Kidney capillary endothelial cell (primary cell): ENCODE measurements around the gene PIP5KL1.

Experiments
- DNase-seq: peaks from one replicate; pipeline ENCODE4 v3.0.0-alpha.2; 2018; ENCODE audit warnings: low spot score

Gene PIP5KL1

DNA sequence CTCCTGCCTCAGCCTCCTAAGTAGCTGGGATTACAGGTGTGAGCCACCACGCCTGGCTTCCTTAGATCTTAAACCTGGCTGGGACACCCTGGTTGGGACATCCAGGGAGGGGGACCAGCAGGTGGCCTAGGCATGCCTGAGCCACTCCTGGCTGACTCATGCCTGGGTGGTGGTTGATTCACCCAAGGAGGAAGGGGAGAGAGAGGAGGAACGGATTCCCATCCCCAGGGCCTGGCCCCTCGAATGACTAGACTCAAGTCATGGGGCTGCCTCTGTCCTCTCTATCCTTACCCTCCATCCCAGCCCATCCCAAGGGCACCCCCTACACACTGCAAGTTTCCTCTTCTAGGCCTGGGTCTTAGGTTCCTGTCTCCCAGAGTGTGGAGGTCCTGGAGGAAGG is 37.5 kb upstream of the PIP5KL1 start:
- DNase-seq, result no peak

GRCh38 chr9:127967151-127967809 is 36.7 kb upstream of the PIP5KL1 start:
- DNase-seq, result no peak

DNA sequence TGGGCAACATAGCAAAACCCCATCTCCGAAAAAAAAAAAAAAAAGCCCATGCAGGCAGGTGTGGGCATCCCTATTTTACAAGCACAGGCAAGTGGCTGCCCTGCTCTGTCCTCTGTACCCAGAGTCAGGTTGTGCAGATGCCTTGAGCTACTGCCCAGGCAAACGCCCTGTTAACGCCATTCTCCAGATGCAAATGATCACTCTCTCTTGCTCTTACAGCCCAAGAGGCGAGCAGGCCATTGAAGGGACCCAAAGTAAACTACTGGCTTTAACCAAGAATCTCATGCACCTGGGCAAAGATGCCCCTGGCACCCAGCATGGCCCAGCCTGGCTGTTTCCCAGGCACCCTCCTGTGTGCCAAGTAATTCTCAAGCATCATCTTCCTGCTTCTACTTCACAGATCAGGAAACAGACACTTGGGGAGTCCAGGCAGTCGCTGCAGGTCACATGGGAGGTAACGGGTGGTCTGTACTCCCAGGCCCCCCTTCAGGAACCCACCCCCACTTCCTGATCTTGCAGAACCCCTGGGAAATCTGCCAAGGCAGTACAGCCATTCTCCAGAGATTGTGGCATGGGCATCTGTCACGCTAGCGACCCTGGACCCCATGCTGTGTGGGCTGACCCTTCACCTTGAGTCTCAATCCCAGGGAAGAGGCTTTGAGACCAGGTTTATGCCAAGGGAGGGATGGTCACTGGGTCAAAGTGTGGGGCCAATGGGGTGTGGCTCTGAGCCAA is 36.0 kb upstream of the PIP5KL1 start:
- DNase-seq, result no peak

DNA sequence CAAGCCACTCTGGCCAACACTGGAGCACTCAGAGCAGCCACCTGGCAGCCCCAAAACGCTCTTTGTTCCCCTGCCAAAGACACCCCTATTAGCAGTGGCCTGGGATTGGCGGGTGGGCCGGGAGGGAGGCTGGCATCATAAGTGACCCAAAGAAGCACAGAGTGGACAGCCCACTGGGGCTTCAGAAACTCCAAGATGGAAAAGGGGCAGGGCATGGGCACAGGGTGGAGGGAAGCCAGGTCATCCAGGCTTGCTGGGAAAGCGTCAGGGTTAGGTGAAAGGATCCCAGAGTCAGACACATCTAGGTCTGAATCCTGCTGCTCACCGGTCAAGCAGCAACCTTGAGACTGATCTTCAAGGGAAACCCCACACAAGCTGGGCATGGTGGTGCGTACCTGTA is 35.4 kb upstream of the PIP5KL1 start:
- no peak for DNase-seq

DNA sequence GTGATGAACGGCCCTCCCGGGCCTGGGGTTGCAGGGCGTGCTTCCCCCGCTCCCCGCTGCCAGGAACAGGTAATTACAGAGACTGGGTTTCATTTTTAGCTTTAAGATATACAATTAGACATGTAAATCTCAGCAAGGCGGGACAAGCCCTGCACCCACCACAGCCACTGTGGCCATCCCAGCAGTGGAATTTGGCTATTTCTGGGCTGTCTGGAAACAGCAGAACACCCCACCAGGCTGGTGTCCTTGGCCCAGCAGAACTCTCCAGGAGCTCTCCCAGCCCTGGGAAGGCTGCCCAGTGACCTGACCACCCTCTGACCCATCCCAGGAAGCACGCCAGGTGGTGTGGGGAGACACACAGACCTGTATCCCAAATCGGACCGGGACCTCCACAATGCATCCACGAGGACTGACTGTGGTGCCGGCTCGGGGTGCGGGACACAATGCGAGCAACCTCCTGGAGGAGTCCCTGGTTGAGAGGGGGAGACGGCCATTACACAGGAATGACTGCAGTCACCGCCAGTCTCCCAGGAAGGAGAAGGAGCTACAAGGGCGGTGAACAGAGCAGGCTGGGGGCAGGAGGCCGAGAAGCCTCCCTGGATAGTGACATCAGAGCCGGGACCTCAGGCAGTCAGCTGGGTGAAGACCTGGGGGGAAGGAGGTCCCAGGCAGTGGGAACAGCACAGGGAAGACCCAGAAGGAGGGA is 32.9 kb upstream of the PIP5KL1 start:
- no peak for DNase-seq

DNA sequence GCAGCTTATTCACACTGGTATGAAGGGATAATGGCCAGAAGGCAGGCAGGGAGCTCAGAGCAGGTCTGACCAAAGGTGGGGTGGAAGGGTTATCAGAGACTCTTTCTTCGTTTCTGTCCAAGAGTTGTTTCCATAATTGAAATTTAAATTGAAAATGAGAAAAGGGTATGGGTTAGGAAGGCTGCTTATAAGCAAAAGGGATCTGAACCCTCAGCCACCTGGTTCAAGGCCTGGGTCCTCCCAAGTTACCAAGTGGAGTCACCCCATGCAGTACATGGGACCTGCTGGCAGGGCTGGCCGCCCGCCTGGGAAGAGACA is 32.4 kb upstream of the PIP5KL1 start:
- DNase-seq, result no peak

GRCh38 chr9:127962278-127962677 is 31.7 kb upstream of the PIP5KL1 start:
- no peak for DNase-seq

DNA sequence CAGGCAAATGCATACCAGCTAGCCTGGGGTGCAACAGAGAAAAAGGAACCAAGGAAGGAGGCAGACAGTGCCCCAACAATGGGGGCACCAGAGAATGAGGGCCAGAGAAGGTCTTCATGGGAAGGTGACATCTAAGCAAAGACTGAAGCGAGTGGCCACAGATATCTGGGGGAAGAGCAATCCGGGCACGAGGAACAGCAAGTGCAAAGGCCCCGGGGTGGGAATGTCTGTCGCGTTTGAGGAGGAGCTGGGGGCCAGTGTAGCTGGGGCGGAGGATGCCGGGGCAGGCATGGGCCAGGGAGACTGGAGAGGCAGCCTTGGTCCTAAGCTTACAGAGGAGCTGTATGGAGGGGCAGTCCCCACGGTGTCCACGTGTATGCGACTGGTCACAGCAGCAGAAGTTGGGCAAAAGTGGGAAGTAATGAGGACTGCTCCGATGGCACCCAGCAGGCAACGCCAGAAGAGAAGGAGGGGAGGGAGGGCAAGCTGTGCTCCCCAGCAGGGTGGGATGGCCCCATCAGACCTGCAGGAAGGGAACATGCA is 31.1 kb upstream of the PIP5KL1 start:
- DNase-seq, result no peak

- no peak for DNase-seq
Observed at GRCh38 chr9:127961155-127961490, 30.5 kb upstream of the PIP5KL1 start.

- no peak for DNase-seq
Observed at GRCh38 chr9:127960410-127961154, 30.0 kb upstream of the PIP5KL1 start.

GRCh38 chr9:127959841-127960409 is 29.3 kb upstream of the PIP5KL1 start:
- no peak for DNase-seq

- no peak for DNase-seq
Observed at GRCh38 chr9:127959398-127959797, 28.8 kb upstream of the PIP5KL1 start.

DNA sequence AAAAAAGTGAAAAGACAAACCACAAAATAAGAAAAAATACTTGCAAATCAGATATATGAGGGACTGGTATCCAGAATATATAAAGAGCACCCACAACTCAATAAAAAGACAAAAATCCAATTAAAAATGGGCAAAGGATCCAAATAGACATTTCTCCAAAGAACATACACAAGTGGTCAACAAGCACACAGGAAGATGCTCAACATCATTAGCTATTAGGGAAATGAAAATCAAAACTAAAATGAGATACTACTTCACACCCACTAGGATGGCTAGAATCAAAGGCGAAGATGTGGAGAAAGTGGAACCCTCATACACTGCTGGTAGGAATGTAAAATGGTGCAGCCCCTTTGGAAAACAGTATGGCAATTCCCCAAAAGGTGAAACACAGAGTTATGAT is 28.2 kb upstream of the PIP5KL1 start:
- no peak for DNase-seq

DNA sequence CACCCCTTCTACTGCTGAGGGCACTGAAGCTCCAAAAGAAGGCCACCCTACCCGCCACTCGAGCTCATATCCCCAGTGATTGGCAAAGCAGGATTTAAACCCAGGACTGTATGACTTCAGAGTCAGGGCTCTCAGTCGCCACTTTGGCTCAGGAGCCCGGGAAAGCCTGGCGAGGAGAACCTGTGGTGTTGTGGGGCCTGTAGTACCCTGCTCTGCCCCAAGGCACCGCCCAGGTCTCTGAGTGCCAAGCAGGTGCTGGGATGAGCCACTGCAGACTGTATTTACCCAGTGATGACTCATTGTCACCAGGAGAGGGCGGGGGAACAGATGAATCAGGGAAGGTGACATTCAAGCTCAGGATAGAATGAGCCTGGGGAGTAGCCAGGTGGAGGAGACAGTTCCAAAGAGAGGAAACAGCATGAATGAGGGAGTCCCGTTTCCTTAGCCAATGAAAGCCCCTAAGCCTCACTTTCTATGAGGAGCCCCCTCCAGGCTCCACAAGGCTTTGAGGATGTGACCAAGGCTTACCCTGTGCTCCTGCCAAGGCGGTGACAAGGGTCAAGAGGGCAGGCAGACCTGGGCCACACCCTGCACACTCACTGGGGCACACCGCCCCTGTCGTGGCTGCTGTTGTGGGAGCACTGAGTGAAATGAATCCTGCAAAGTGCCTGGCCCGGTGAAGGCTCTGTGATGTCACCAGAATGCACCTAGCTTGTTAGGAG is 24.9 kb upstream of the PIP5KL1 start:
- DNase-seq, result no peak

DNA sequence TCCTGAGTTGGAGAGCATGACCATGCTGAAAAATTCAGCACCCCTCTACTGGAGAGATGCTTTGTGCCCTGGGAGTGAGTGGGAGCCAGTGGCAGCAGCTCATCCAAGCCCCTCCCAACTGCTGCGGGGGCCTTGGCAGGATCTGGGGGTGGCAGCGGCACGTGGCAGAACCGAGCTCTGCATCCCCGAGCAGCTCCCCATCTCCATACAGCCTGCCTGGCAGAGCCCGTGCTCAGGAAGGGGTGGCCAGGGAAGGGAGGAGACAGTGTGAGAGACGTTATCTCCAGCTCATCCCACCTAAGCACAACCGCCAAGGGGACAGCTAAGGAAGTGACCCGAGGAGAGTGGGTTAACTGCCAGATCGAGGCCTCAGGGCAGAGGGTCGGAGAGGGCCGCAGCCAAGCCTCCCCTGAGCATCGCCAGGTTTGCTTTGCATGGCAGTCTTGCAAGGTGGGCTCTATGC is 24.3 kb upstream of the PIP5KL1 start:
- no peak for DNase-seq

GRCh38 chr9:127953768-127954505 is 23.4 kb upstream of the PIP5KL1 start:
- DNase-seq, result no peak

- no peak for DNase-seq
Observed at GRCh38 chr9:127953154-127953553, 22.6 kb upstream of the PIP5KL1 start.

- no peak for DNase-seq
Observed at GRCh38 chr9:127950513-127951289, 20.1 kb upstream of the PIP5KL1 start.

DNA sequence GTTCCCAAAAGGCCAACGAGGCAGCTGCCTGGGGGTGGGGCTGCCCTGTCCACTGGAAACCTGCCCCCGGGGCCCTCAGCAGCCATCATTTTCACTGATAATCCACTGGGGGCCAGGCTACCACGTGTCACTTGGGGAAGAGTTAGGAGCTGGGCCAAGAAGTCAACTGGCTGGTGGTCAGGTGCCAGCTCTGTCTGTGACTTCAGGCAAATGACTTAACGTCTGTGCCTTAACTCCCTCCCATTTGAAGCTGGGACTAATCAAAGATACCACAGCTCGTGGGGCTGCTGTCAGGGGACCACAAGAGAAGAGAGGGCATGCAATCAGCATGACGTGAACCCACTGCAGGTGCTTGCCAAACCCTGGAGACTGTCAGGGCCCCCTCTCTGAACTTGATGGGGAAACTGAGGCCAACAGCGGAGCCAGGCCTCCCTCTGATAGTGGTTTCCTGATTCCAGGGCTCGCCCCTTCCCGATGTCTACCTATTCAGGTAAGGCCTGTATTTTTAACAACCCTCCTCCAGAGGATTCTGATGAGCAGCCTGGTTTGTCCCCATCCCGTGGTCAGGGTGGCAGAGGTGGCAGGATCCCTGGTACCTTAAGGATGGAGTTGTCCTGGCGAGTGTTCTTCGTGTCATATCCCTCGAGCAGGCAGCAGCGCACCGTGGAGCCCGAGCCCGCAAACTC is 19.4 kb upstream of the PIP5KL1 start:
- no peak for DNase-seq
